ENCODE data around the gene MARS1. TPM values are rescaled to one million over a fixed set of nuclear protein-coding genes. Genes with fewer than 3 reads are reported as not detected.
A peak's percentile ranks its signal among the peaks of the same experiment; 100 is the strongest.

Gene MARS1
- total and polyA plus RNA-seq, 2 experiments from 2014 or later, result 117 to 147 TPM

DNA sequence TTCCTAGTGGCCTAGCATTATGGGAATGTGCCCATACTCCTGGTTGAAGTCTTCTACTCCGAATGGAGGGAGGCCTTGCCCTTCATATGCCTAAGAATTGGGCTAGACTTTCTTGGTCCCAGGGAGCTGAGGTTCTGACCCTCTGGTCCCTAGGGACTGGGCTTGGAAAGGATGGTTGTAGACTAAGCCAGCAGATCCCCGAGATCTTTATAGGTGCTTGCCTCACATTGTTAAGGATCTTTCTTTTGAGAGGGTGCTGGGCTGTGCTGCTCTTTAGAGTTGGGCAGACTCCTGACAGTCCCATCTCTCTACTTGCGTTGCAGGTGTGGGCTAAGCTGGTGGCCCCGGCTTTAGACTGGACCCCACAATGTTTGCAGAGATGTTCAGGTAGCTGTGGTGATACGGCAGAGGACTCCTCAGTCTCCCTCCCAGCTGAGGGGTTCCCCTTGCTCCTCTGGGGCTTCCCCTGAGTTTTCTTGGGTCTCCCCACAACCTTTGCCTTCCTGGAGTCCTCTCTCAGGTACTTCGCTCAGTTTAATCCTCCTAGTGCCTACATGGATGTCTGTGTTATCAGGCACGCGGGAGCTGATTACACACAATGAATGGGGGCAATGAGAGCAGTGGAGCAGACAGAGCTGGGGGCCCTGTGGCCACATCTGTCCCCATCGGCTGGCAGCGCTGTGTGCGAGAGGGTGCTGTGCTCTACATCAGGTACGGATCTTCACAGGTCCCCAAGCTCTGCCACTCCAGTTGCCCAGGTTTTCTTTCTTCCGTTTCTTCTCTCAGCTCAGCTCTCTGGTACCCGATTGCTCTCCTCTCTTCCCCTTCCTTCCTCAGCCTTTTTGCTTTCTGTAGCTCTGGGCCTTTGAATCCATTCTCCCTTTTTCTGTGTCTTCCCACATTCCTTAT is 36.1 kb downstream of the MARS1 start:
- no peaks in the 10 kb centered on the region for H3K9me2 ChIP-seq (replicated peaks; ENCODE audit: insufficient read depth)
- WGBS (ENCODE audit: low lambda C conversion rate, missing lambda C conversion rate), result 66% methylated on average over 14 of the region's 14 CpGs
- no peaks in the 10 kb centered on the region for H3K36me3 ChIP-seq (replicated peaks; ENCODE audit: insufficient read depth, low read depth)
- peak overlapping the region; percentile 99 for H3K27ac ChIP-seq
- H3K79me2 ChIP-seq, result peaks cover 57% of the 10 kb centered on the region
- peak overlapping the region; percentile 58 for H3K4me3 ChIP-seq
- H4K20me1 ChIP-seq (ENCODE audit: insufficient read depth, poor library complexity, severe bottlenecking), result peaks cover 41% of the 10 kb centered on the region
- peak overlapping the region; percentile 89 for H3K4me2 ChIP-seq
- H2AFZ ChIP-seq, result no peak overlapping the region
- no peaks in the 10 kb centered on the region for H3K27me3 ChIP-seq
- no peaks in the 10 kb centered on the region for H3K9me3 ChIP-seq (ENCODE audit: low read depth)
- H3K4me1 ChIP-seq (ENCODE audit: insufficient read depth), result peaks cover 29% of the 10 kb centered on the region
- TF ChIP-seq, protein P1, sequence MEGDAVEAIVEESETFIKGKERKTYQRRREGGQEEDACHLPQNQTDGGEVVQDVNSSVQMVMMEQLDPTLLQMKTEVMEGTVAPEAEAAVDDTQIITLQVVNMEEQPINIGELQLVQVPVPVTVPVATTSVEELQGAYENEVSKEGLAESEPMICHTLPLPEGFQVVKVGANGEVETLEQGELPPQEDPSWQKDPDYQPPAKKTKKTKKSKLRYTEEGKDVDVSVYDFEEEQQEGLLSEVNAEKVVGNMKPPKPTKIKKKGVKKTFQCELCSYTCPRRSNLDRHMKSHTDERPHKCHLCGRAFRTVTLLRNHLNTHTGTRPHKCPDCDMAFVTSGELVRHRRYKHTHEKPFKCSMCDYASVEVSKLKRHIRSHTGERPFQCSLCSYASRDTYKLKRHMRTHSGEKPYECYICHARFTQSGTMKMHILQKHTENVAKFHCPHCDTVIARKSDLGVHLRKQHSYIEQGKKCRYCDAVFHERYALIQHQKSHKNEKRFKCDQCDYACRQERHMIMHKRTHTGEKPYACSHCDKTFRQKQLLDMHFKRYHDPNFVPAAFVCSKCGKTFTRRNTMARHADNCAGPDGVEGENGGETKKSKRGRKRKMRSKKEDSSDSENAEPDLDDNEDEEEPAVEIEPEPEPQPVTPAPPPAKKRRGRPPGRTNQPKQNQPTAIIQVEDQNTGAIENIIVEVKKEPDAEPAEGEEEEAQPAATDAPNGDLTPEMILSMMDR (IDR thresholded peaks at IDR 0.05; ENCODE audit: poor library complexity), result no peak
- TF ChIP-seq EZH2 (IDR thresholded peaks at IDR 0.05; ENCODE audit: borderline replicate concordance) (no peak), EZH2phosphoT487 (IDR thresholded peaks at IDR 0.05; ENCODE audit: low read depth, severe bottlenecking, unreplicated experiment) (no peak)
- no peak for DNase-seq (ENCODE audit: low spot score)

DNA sequence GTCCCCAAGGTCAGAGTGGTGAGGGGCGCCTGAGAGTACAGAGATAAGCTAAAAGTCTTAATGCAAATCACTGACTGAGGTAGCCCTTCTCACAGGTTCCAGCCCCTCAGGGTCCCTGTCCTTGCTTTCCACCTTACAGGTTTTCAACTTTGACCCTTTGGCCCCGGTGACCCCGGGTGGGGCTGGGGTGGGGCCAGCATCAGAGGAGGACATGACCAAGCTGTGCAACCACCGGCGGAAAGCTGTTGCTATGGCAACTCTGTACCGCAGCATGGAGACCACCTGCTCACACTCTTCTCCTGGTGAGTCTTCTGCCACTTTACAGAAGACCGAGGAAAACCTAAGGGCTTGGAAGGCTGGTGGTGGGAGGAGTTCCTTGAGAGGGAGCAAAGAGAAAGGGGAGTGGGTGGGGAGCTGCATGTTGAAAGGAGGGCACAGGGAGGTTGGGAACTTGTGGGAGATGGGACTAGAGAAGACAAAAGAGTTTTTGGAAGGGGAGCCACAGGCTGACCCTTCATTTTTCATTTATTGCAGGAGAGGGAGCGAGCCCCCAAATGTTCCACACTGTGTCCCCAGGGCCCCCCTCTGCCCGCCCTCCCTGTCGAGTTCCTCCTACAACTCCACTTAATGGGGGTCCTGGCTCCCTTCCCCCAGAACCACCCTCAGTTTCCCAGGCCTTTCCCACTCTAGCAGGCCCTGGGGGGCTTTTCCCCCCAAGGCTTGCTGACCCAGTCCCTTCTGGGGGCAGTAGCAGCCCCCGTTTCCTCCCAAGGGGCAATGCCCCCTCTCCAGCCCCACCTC is 37.1 kb downstream of the MARS1 start:
- Histone ChIP-seq H3K9me2 (replicated peaks; ENCODE audit: insufficient read depth) (no peaks in the 10 kb centered on the region), H3K9me3 (ENCODE audit: low read depth) (no peaks in the 10 kb centered on the region), H3K4me2 (peak overlapping the region; percentile 89), H3K79me2 (peaks cover 47% of the 10 kb centered on the region), H3K27ac (peak overlapping the region; percentile 99), H3K4me1 (ENCODE audit: insufficient read depth) (peaks cover 29% of the 10 kb centered on the region), H4K20me1 (ENCODE audit: insufficient read depth, poor library complexity, severe bottlenecking) (peaks cover 33% of the 10 kb centered on the region), H3K36me3 (replicated peaks; ENCODE audit: insufficient read depth, low read depth) (no peaks in the 10 kb centered on the region), H2AFZ (no peak overlapping the region), H3K4me3 (no peak overlapping the region), H3K27me3 (no peaks in the 10 kb centered on the region)
- WGBS (ENCODE audit: low lambda C conversion rate, missing lambda C conversion rate), result 77% methylated on average over 8 of the region's 11 CpGs
- no peak for DNase-seq (ENCODE audit: low spot score)
- TF ChIP-seq, protein P1 (IDR thresholded peaks at IDR 0.05; ENCODE audit: poor library complexity), result no peak
- TF ChIP-seq EZH2phosphoT487 (IDR thresholded peaks at IDR 0.05; ENCODE audit: low read depth, severe bottlenecking, unreplicated experiment) (no peak), EZH2 (IDR thresholded peaks at IDR 0.05; ENCODE audit: borderline replicate concordance) (no peak)

DNA sequence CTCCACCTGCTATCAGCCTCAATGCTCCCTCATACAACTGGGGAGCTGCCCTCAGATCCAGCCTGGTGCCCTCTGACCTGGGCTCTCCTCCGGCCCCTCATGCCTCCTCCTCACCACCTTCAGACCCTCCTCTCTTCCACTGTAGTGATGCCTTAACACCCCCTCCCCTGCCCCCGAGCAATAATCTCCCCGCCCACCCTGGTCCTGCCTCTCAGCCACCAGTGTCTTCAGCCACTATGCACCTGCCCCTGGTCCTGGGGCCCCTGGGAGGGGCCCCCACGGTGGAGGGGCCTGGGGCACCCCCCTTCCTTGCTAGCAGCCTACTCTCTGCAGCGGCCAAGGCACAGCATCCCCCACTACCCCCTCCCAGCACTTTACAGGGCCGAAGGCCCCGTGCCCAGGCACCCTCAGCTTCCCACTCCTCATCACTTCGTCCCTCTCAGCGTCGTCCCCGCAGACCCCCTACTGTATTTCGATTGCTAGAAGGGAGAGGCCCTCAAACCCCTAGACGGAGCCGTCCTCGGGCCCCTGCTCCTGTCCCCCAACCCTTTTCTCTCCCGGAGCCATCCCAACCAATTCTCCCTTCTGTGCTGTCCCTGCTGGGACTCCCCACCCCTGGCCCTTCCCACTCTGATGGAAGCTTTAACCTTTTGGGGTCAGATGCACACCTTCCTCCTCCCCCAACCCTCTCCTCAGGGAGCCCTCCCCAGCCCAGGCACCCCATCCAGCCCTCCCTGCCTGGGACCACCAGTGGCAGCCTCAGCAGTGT is 37.9 kb downstream of the MARS1 start:
- Histone ChIP-seq H3K9me2 (replicated peaks; ENCODE audit: insufficient read depth) (no peaks in the 10 kb centered on the region), H3K4me1 (ENCODE audit: insufficient read depth) (peaks cover 29% of the 10 kb centered on the region), H2AFZ (no peak overlapping the region), H3K4me2 (peak overlapping the region; percentile 89), H3K36me3 (replicated peaks; ENCODE audit: insufficient read depth, low read depth) (no peaks in the 10 kb centered on the region), H3K4me3 (no peak overlapping the region), H4K20me1 (ENCODE audit: insufficient read depth, poor library complexity, severe bottlenecking) (peaks cover 33% of the 10 kb centered on the region), H3K9me3 (ENCODE audit: low read depth) (no peaks in the 10 kb centered on the region), H3K79me2 (peaks cover 45% of the 10 kb centered on the region), H3K27me3 (no peaks in the 10 kb centered on the region), H3K27ac (no peak overlapping the region)
- 93% methylated on average over 13 of the region's 16 CpGs for WGBS (ENCODE audit: low lambda C conversion rate, missing lambda C conversion rate)
- TF ChIP-seq, protein P1 (IDR thresholded peaks at IDR 0.05; ENCODE audit: poor library complexity), result no peak
- no peak for TF ChIP-seq EZH2phosphoT487 (IDR thresholded peaks at IDR 0.05; ENCODE audit: low read depth, severe bottlenecking, unreplicated experiment)
- TF ChIP-seq EZH2 (IDR thresholded peaks at IDR 0.05; ENCODE audit: borderline replicate concordance), result no peak
- no peak for DNase-seq (ENCODE audit: low spot score)

Data from hepatocyte (in vitro differentiated cells).